Activated CD8-positive, alpha-beta T cell treated with anti-CD3 and anti-CD28 coated beads for 36 hours (primary cell): ENCODE results near the gene FCRL6. TPM values are rescaled to one million over a fixed set of nuclear protein-coding genes. Genes with fewer than 3 reads are reported as not detected.

Experiments used
- ATAC-seq: fragments of 200-7000 bp; cut with Tn5 transposase; one replicate; pipeline ENCODE4 v1.10.0; 2021; ENCODE audit warnings: mild to moderate bottlenecking, moderate library complexity
- CTCF ChIA-PET: fragments of 350-600 bp; sonication (Branson Sonifier 250); formaldehyde crosslinking; loops from one replicate; lab custom pipeline; 2021; ENCODE audit warnings: antibody characterized with exemption; lab: Charles Lee
- POLR2A ChIA-PET: fragments of 350-600 bp; sonication (Branson Sonifier 250); formaldehyde crosslinking; loops from one replicate; lab custom pipeline; 2021; ENCODE audit warnings: antibody characterized with exemption; lab: Charles Lee
- DNase-seq: peaks from one replicate; pipeline ENCODE4 v3.0.0-alpha.2; 2020
- H3K27ac Mint-ChIP-seq: one replicate; pipeline ENCODE4 v1.8.0; 2021; ENCODE audit warnings: mild to moderate bottlenecking, mixed read lengths
- H3K27me3 Mint-ChIP-seq: one replicate; pipeline ENCODE4 v1.8.0; 2021; ENCODE audit warnings: mixed read lengths
- H3K36me3 Mint-ChIP-seq: one replicate; pipeline ENCODE4 v1.8.0; 2021; ENCODE audit warnings: low read depth, mixed read lengths
- H3K4me1 Mint-ChIP-seq: one replicate; pipeline ENCODE4 v1.8.0; 2021; ENCODE audit warnings: low read depth, mixed read lengths
- H3K4me3 Mint-ChIP-seq: one replicate; pipeline ENCODE4 v1.8.0; 2021; ENCODE audit warnings: mild to moderate bottlenecking, moderate library complexity, mixed read lengths
- H3K9me3 Mint-ChIP-seq: one replicate; pipeline ENCODE4 v1.8.0; 2021; ENCODE audit warnings: mixed read lengths
- intact Hi-C: fragments of 100-400 bp; cut with micrococcal nuclease; formaldehyde crosslinking; loops from one replicate; pipeline ENCODE4 v1.10.0; 2022
- total RNA-seq, 2 experiments: library from RNA; stranded (reverse); gene quantifications; one replicate each; pipeline ENCODE4 v1.2.3, GENCODE V29; 2021
- TF ChIP-seq, protein P1 (sequence below): fragments of 200-600 bp; IDR thresholded peaks from one replicate; pipeline ENCODE4 v1.8.0; 2022; ENCODE audit warnings: antibody characterized with exemption, mild to moderate bottlenecking

The FCRL6 gene
- total RNA-seq, 2 experiments from 2014 or later: 0.20 TPM; not detected in 1

DNA sequence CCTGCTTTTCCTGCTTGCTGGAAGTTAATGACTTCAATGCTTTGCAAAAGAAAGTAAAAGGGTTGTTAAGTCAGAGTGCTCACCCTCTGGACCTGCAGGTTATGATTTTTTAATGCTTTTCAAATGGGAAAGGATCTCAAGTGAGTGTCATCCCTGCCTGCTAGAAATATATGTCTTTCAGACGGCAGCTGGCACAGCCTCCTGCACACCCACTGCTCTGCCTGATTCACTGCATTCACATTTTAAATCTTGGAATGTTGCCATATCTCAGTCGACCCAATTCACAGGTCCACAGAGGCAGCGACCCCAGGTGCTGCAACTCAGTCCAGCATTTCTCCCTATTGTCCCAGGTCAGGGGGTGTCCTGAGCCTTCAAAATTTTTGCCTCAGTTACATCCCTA is 10.7 kb upstream of the FCRL6 start:
- TF ChIP-seq, protein P1, sequence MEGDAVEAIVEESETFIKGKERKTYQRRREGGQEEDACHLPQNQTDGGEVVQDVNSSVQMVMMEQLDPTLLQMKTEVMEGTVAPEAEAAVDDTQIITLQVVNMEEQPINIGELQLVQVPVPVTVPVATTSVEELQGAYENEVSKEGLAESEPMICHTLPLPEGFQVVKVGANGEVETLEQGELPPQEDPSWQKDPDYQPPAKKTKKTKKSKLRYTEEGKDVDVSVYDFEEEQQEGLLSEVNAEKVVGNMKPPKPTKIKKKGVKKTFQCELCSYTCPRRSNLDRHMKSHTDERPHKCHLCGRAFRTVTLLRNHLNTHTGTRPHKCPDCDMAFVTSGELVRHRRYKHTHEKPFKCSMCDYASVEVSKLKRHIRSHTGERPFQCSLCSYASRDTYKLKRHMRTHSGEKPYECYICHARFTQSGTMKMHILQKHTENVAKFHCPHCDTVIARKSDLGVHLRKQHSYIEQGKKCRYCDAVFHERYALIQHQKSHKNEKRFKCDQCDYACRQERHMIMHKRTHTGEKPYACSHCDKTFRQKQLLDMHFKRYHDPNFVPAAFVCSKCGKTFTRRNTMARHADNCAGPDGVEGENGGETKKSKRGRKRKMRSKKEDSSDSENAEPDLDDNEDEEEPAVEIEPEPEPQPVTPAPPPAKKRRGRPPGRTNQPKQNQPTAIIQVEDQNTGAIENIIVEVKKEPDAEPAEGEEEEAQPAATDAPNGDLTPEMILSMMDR: no peak
- no peak for DNase-seq
- Mint-ChIP-seq H3K27ac (no peak overlapping the region), H3K4me1 (no peaks in the 10 kb centered on the region), H3K4me3 (no peak overlapping the region), H3K9me3 (no peaks in the 10 kb centered on the region), H3K36me3 (no peaks in the 10 kb centered on the region), H3K27me3 (peaks cover 4% of the 10 kb centered on the region)
- ATAC-seq: no peak
- ChIA-PET CTCF (interaction anchor here (18.8 kb wide), 1 partner anchor 98 kb away, joined by 482 read pairs; no protein-coding TSS in a partner anchor), POLR2A (no interaction called here)
- intact Hi-C loops: no loop called here

DNA sequence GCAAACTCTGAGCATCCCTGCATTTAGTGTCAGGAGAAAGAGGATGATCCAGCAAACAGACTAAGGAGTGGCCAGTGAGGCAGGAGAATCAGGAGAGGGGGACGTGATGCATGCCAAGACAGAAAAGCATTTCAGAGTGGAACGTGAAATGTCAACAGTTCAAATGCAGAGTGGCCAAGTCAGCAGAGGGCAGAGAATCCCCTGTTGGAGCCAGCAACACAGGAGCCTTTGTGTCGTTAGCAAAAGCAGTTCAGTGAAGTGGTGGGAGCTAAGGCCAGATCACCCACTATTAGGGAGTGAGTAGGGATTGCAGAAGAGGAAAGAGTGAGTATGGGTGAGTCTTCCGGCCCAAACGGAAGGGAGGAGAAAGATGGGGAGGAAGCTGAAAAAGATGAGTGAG is 6.6 kb upstream of the FCRL6 start:
- Mint-ChIP-seq H3K4me3 (no peak overlapping the region), H3K4me1 (peaks cover 17% of the 10 kb centered on the region), H3K9me3 (no peaks in the 10 kb centered on the region), H3K27ac (no peak overlapping the region), H3K36me3 (no peaks in the 10 kb centered on the region), H3K27me3 (peaks cover 4% of the 10 kb centered on the region)
- TF ChIP-seq, protein P1: no peak
- intact Hi-C loops: loop anchor here (5.0 kb wide), 1 partner anchor 212 kb away; no protein-coding TSS in a partner anchor
- CTCF ChIA-PET: interaction anchor here (18.8 kb wide), 1 partner anchor 94 kb away, joined by 482 read pairs; no protein-coding TSS in a partner anchor
- POLR2A ChIA-PET: no interaction called here
- ATAC-seq (no peak), DNase-seq (no peak)

- peaks cover 37% of the 10 kb centered on the region for H3K4me1 Mint-ChIP-seq
- CTCF ChIA-PET: interaction anchor here (0.7 to 18.8 kb wide), 41 partner anchors 10 to 665 kb away, joined by 3 to 482 read pairs (median 6); partner anchors contain the start of genes DUSP23 and SLAMF8
- intact Hi-C loops: loop anchor here (1.0 to 5.0 kb wide), 2 partner anchors 92 to 208 kb away; no protein-coding TSS in a partner anchor
- peak; percentile 70 for DNase-seq
- TF ChIP-seq, protein P1: peak; percentile 77
- no peaks in the 10 kb centered on the region for H3K36me3 Mint-ChIP-seq
- no peak overlapping the region for H3K27ac Mint-ChIP-seq
- ATAC-seq: peak; percentile 52
- no peaks in the 10 kb centered on the region for H3K9me3 Mint-ChIP-seq
- POLR2A ChIA-PET: interaction anchor here (1.8 to 1.9 kb wide), 2 partner anchors 28 to 126 kb away, joined by 5 to 6 read pairs; partner anchors contain the start of genes SLAMF8 and TAGLN2
- no peak overlapping the region for H3K4me3 Mint-ChIP-seq
- H3K27me3 Mint-ChIP-seq: peaks cover 1% of the 10 kb centered on the region
These were observed 3.3 kb upstream of the FCRL6 start for GRCh38 chr1:159798893-159799292.

DNA sequence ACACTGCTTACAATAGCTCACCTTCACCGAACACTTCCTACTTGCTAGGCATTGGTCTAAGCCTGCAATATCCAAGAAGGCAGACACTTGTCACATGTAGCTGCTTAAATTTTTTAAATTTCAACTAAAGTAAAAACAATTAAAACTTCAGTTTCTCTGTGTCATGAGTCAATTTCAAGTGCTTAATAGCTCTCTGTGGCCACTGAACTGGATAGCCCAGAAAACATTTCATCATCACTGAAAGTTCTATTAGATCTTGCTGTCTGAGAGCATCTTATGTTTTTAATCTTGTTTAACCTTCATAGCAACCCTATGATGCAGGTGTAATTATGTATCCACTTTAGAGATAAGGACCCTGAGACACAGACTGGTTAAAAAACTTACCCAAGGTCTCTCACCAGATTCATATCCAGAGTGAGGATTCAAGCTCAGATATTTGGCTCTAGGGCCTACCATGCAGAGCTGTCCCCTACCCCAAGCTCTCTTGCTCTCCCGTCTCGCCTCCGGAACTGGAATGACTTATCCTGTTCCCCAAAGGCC is 2.6 kb upstream of the FCRL6 start:
- ATAC-seq (no peak), DNase-seq (no peak)
- Mint-ChIP-seq H3K27me3 (no peaks in the 10 kb centered on the region), H3K36me3 (no peaks in the 10 kb centered on the region), H3K9me3 (no peaks in the 10 kb centered on the region), H3K4me1 (peaks cover 41% of the 10 kb centered on the region), H3K27ac (no peak overlapping the region), H3K4me3 (no peak overlapping the region)
- intact Hi-C loops: loop anchor here (5.0 kb wide), 1 partner anchor 208 kb away; no protein-coding TSS in a partner anchor
- POLR2A ChIA-PET: interaction anchor here (1.2 to 1.9 kb wide), 3 partner anchors 19 to 126 kb away, joined by 3 to 6 read pairs (median 5); partner anchors contain the start of genes DUSP23, SLAMF8 and TAGLN2
- CTCF ChIA-PET: interaction anchor here (0.7 to 18.8 kb wide), 41 partner anchors 9 to 666 kb away, joined by 3 to 482 read pairs (median 5); partner anchors contain the start of genes DUSP23 and SLAMF8
- TF ChIP-seq, protein P1: no peak
